Hepatocyte (in vitro differentiated cells): Measurements from ENCODE around the gene CCNC.

Experiments used
- EZH2phosphoT487 ChIP-seq: fragments of 200-600 bp; sonication (generic); IDR thresholded peaks from one replicate; pipeline ENCODE4 v1.6.1; 2018; ENCODE audit warnings: antibody characterized with exemption, mild to moderate bottlenecking, low read depth, moderate library complexity; ENCODE audit not compliant: unreplicated experiment, severe bottlenecking
- TF ChIP-seq, protein P1 (sequence below): fragments of 200-600 bp; sonication (generic); IDR thresholded peaks from 2 replicates; pipeline ENCODE4 v1.5.1; 2016; ENCODE audit warnings: antibody characterized with exemption, mild to moderate bottlenecking; ENCODE audit not compliant: poor library complexity

DNA sequence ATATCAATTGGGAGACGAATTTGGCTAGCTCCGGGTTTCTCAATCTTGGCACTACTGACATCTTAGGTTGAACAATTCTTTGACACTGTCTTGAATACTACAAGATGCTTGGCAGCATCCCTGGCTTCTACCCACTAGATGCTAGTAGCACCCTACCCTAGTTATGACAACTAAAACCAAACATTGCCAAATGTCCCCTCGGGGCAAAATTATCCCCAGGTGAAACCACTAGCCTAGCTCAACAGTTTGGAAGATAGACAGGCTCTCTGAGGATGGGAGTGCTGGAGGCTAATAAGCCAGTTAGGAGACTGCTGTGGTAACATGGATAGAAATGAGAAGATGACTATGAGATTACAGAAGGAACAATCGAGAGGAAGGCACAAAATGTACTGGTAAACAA lies 20.9 kb downstream of the CCNC start:
- TF ChIP-seq, protein P1, sequence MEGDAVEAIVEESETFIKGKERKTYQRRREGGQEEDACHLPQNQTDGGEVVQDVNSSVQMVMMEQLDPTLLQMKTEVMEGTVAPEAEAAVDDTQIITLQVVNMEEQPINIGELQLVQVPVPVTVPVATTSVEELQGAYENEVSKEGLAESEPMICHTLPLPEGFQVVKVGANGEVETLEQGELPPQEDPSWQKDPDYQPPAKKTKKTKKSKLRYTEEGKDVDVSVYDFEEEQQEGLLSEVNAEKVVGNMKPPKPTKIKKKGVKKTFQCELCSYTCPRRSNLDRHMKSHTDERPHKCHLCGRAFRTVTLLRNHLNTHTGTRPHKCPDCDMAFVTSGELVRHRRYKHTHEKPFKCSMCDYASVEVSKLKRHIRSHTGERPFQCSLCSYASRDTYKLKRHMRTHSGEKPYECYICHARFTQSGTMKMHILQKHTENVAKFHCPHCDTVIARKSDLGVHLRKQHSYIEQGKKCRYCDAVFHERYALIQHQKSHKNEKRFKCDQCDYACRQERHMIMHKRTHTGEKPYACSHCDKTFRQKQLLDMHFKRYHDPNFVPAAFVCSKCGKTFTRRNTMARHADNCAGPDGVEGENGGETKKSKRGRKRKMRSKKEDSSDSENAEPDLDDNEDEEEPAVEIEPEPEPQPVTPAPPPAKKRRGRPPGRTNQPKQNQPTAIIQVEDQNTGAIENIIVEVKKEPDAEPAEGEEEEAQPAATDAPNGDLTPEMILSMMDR: no peak
- TF ChIP-seq EZH2phosphoT487: no peak
